ENCODE results near the gene ADCYAP1.

Gene ADCYAP1

GRCh38 chr18:957829-958228 lies 53.2 kb downstream of the ADCYAP1 start:
- no peak overlapping the region for H3K4me3 ChIP-seq (ENCODE audit: low read length)
- no peak for TF ChIP-seq CTCF (conservative IDR thresholded peaks at IDR 0.05; ENCODE audit: low read depth, low read length)
- DNase-seq (ENCODE audit: low read depth): no peak

DNA sequence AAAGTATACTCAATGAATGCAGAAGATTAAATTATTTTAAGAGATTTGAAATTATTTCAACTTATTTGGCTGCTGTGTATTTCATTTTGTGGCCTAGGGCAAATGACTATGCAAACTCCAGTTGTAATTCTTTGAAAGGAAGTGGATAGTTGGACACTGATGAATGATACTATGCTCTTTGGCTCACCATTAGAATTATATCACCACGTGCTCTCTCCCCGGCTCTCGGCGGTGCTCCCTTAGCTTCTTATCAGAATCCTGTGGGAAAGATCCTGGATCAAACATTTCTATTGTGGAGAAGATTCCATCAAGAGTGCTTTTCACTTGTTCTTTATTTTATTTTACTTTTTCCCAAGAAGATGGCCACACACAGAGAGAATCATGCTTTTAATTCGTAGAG lies 55.2 kb downstream of the ADCYAP1 start:
- no peak for DNase-seq (ENCODE audit: low read depth)
- no peak overlapping the region for H3K4me3 ChIP-seq (ENCODE audit: low read length)
- TF ChIP-seq CTCF (conservative IDR thresholded peaks at IDR 0.05; ENCODE audit: low read depth, low read length): no peak
